Effector CD4-positive, alpha-beta T cell (primary cell): Measurements from ENCODE around the gene CCDC15.
"Not testable (repeated sequence)": the region's sequence is repeated elsewhere in the genome, so short reads cannot be mapped to it uniquely, and the experiment has no call there.

ENCODE experiments used
- DNase-seq: peaks from one replicate; pipeline ENCODE4 v3.0.0-alpha.2; 2020

Gene CCDC15

DNA sequence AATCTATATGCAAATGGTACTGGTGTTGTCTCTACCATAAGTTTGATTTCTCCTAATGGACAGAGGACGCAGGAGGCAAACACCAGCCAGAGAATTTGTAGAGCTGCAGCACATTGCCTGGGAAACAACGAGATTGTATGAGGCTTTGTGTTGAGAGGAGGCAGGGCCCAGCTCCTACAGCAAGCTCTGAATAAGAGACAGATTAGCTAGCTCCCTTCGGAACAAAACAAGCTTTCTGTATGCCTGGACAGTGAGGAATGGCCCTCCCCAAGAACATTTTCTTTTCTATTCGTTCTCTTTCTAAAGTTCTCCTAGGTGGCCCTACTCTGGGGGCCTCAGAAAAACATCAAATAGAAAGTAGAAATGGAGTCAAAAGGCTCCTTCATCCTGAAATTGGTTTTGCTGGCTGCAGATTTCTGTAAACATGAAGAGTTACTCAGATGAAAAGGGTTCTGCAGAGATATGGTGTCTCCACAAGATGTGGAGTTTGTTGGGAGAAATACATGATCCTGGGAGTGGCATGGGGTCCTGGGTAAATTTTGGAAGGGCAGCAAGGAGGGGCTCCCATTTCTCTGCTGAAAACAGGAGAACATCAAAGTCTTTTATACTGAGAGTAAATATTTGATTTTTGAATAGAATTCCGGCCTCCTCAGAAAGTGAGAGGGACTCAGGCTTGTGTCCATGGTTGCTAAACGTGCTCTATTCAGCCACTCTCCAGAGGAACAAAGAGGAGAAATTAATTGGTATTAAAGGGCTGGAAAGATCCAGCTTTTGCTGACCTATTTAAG is 11.3 kb upstream of the CCDC15 start:
- no peak for DNase-seq

GRCh38 chr11:124943254-124943616 is 10.8 kb upstream of the CCDC15 start:
- DNase-seq = no peak

DNA sequence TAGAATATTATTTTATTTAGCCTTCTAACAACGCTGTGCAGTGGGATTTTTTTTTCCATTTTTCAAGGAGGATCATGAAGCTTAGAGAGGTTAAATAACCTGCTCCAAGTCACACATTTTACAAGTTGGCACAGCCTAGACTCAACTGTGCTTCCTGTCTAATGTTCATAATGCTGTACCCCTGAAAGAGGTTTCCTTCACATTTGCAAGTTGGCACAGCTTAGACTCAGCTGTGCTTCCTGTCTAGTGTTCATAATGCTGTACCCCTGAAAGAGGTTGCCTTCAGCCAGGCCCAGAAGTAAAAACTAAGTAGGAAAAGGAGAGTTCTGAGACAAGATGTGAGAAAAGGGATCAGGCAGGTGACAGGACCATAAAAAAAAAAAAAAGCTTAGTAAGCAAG is 10.3 kb upstream of the CCDC15 start:
- DNase-seq = no peak

- no peak for DNase-seq
Observed at GRCh38 chr11:124944565-124944964, 9.4 kb upstream of the CCDC15 start.

GRCh38 chr11:124945826-124946225 is 8.2 kb upstream of the CCDC15 start:
- DNase-seq = no peak

- no peak for DNase-seq
Observed at GRCh38 chr11:124946735-124947141, 7.3 kb upstream of the CCDC15 start.

GRCh38 chr11:124950601-124951330 is 3.2 kb upstream of the CCDC15 start:
- no peak for DNase-seq

DNA sequence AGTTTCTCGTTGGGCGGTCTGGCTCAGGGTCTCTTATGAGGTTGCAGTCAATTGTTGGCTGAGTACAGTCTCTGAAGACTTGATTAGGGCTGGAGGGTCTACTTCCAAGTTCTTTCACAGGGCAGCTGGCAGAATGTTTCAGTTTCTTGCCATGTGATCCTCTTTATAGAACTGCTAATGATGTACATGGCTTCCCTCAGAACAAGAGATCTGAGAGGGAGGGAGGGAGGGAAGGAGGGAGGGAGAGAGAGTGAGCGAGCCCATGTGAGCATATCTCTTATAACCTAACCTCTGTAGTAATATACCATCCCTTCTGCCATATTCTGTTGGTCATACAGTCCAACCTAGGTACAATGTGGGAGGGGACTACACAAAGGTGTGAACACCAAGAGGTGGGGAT is 2.7 kb upstream of the CCDC15 start:
- no peak for DNase-seq

GRCh38 chr11:124954590-124954955 is 571 bp downstream of the CCDC15 start:
- no peak for DNase-seq

DNA sequence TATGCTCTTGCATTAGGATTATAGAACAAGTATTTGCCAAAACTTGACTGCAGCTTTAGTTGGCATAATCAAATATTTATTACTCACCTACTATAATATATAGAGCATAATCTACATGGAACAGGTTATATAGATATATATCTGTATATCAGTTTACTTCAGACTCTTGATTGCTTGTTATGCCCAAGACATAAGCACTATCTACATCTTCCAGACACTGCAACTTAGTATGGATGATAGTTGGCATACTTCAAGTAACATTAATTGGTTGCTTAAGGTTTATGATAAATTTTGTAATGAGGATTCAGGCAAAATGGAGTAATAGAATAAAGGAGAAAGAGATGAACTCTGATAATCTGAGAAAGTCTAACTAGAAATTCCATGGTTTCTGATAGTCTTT is 1.0 kb downstream of the CCDC15 start:
- DNase-seq = no peak

DNA sequence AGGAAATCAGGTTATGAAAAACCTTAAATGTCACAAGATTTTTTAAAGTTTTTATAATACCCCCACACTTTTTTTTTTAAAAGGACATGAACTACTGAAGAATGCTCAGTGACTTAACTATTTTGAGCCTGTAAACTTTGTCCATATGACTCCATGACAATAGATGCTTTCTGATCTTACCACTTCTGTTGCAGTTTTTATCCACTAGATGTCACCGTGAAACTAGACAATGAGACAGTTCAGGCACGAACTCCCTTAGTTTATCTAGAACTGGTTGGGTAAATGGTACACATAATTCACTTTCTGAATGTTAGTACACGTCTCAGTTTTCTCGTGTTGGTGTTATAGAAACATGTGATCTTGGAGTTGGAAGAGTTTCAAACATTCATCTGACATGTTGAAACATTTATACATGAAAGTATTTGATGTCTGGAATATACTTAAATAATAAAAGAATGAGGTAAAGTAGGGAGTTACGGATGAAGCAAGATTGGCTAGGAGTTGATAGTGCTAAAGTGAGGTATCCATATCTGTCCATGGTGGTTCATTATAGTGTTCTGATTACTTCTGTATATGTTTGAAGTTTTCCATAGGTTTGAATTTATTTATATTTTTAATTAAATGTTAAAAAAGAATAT is 8.1 kb downstream of the CCDC15 start:
- DNase-seq = no peak

GRCh38 chr11:124968197-124968596 is 14.2 kb downstream of the CCDC15 start:
- not testable (repeated sequence) for DNase-seq

GRCh38 chr11:124970925-124971324 is 16.9 kb downstream of the CCDC15 start:
- DNase-seq = no peak

DNA sequence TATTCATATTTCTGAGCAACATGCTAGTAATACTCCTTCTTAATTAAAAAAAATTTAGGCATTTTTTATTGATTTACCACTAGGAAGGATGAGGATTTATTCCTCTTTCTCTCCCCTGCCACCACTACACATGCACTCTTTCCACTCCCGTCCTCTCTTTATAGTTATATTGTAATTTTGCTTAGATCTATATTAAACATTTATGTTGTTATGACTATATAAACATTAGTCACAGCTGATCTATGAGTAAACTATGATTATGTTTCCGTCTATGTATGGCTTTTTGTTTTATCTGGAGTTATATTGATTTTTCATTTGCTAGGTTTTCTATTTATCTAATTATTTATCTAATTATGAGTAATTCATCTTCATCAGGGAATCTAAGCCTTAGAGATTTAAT is 17.8 kb downstream of the CCDC15 start:
- DNase-seq = no peak

DNA sequence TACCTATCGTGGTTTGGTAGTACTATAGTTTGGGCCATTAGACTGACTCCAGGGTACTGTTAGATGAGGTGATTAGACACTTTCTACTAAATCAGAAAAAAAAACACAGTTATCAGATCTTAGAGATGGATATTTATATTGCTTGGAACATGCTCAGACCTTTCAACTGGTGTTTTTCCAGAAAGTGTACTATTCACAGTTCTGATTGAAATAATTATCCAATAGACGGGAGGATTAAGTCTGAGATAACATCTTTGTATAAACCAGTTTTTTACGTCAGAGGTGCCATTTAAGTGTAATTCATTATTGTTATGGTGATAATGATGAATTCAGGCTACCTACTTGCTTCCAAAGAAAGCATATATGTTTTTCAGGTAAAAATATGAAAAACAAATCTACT is 22.5 kb downstream of the CCDC15 start:
- DNase-seq = no peak

- DNase-seq = no peak
Observed at GRCh38 chr11:124977006-124977405, 23.0 kb downstream of the CCDC15 start.

- DNase-seq = no peak
Observed at GRCh38 chr11:124978316-124978715, 24.3 kb downstream of the CCDC15 start.

GRCh38 chr11:124982043-124982442 is 28.0 kb downstream of the CCDC15 start:
- no peak for DNase-seq

DNA sequence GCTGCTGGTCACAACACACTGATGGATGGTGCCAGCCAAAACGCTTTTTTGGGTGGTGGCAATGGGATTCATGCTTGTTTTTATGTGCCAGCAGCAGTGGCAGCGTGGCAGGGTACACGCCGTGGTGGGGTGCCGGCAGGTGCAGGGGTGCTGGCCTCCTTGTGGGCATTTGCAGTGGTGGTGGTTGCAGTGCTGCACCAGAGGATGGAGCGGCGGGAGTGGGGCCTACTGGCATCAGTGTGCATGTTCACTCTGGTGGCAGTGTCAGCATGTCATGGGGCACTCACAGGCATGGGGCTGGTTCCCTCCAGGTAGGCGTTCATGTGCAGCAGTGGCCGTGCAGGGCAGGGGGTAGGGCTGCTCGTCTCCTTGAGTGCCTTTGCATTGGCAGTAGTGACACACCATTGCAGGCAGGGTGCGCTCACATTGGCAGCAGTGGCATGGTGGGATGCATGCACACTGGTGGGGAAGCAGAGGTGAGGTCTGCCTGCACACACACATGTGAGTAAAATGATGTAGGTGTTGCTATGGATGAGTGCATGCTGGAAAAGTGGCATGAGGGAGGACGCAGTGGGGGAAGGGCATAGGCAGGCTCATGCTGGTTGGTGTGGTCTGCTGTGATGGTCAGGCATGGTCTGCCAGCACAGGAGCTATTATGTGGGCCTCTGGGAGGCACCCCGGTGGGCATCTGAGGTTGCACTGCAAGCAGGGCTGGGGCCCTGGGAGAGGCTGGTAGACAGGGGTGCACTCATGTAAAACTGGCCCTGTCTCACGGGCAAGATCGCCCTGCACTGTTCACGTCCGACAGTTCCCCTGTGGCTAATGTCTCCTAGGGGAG is 29.9 kb downstream of the CCDC15 start:
- DNase-seq = no peak

GRCh38 chr11:124984512-124984854 is 30.5 kb downstream of the CCDC15 start:
- DNase-seq = no peak

GRCh38 chr11:124987096-124987495 is 33.1 kb downstream of the CCDC15 start:
- DNase-seq = no peak

- DNase-seq = no peak
Observed at GRCh38 chr11:124988063-124988462, 34.1 kb downstream of the CCDC15 start.

DNA sequence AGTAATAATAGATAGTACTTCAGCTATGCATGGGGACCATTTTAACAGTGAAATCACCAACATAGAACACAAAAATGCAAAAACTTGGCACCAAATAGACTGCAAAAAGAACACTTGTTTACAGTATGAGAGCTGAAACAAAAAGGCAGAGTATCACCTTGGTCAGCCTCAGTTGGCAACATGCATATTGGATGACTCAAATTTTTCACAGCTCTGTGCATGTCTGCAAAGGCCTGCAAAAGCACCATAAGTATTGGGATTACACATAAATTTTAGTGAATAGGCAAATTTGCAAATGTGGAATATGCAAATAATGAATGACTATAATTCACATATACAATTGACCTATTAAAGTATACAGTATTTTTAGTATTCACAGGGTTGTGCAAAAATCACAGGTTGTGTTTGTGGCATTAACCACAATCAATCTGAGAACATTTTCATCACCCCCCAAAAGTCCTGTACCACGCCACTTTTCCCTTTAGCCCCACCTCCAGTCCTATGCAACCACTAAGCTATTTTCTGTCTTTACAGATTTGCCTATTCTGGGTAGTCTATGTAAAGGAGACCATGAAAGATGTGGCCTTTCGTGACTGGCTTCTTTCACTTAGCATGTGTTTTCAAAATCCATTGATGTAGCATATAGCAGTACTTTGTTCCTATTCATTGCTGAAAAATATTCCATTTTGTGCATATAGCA is 47.2 kb downstream of the CCDC15 start:
- no peak for DNase-seq
